GM21529 (cell line): Measurements from ENCODE around the gene CC2D2A.

ENCODE experiments used
- ATAC-seq: cut with Tn5 transposase; IDR thresholded peaks from one replicate; pipeline ENCODE4 v1.9.1; 2021; ENCODE audit not compliant: unreplicated experiment

CC2D2A gene

DNA sequence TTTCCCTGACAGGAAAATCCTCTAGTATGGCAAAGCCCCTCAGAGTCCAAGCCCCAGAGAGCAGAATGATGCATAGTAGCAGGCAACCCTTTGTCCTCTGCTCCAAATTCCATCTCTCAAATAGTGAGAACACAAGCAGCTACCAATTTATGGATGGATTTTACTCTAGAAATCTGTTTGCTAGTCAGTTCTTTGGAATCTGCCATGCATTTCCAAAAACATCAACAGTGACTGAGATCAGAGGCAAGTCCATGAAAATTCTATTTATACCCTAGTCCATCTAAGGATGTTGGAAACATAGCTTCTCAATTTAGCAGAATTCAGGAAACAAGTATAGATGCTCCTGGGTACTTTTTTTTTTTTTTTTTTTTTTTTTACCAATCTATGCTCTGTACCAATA lies 10.0 kb upstream of the CC2D2A start:
- no peak for ATAC-seq

DNA sequence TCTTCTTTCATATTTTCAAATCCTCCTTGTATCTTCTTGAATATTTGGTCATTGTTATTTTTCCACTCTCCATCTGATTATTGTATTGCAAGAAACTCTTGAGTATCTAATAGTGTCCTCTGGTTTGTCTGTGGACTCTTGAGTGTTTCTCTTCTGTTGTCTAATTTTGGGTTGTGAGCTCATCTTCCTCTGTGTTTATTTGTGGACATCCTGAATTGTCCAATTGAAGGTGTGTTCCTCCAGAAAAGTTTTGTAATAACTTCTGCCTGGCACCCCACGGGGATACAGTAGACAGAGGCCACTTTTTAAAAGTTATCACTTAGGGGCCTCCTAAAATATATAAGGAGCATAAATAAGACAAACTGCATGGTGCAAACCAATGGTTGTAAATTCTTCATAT lies 3.1 kb upstream of the CC2D2A start:
- no peak for ATAC-seq

DNA sequence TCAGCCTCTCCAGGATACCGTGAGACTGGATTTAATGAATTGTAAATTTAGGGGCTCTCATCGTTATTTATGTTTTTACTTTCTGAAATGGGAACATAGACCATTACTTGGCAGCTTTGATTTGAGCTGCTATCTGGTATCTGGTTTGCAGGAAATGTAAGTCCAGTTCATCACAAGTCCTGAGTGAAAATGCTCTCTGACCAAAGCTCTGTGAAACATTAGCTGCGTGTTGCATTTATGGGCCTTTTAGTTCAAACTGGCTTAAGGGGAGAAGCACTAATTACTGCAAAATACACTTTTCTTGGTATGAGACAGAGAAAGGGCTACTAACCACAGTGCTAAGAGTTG lies 420 bp downstream of the CC2D2A start:
- no peak for ATAC-seq

DNA sequence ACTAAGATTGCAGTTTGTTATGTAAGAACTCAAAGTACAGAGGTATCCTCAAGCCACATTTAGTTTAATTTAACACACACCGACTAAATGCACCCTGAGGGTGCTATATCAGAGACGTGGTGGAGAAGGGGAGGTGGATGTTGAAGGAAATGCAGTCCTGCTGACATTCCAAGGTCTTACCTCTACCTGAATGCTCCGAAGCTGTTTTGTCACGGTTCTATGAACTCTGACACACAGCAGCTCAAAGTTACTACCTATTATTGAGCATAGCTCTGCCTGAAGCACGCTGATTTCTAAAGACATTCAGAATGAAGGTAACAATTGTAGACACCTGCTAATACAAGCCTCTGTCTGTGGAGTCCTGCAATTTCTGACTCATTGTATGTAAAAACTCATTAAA lies 6.7 kb downstream of the CC2D2A start:
- no peak for ATAC-seq

DNA sequence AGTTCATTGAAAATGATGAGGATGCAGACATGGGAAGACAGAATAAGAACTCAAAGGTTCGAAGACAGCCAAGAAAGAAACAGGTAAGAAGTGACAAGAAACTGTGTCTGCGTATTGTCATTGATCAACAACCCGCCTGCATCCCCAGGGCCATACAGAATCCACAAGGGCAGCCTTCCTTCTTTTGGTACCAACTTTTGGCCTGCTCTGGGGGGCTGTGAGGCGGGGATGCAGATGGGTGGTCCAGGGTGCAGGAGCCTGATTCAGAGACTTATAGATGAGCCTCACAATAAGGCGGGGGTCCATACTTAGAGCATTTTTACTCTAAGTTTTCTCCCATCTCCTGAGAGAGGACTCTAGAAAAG lies 9.0 kb downstream of the CC2D2A start:
- ATAC-seq: no peak

DNA sequence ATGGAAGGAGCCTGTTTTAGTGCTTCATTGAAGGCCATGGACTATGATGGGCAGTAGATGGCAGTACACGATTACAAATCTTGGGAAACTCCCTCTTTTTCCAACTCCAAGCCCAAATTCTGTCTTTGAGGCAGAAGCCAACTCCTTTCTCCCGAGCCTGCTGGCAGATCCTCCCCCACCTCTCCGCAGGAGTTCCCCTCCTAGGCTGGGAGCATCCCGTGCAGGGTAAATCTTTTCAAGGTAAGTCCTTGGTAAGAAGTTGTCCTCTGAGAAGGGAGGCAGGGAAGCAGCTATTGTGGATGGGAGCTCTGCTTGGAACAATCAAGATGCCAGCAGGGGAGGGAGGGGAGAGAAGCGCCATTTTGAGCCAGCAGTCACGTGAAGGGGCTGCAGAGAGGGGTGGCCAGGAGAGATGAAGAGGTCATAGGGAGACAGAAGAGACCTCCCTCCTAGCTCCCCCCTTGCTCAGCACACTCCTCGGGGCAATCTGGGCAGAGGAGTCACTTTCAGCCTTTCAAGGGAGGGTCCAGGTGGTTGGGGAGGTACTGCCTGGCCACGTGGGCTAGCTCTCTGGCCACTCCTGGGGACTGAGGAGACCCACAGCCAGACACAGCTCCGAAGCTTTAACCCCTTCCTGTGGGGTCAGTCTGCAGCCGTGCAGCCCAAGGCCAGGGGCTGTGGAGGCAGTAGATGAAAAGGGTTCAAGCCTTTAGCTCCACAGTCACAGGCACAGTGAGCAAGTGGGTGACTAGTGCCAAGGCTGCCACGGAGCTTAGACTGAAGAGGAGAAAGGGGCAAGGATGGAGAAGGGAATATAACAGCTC lies 9.6 kb downstream of the CC2D2A start:
- ATAC-seq: no peak

DNA sequence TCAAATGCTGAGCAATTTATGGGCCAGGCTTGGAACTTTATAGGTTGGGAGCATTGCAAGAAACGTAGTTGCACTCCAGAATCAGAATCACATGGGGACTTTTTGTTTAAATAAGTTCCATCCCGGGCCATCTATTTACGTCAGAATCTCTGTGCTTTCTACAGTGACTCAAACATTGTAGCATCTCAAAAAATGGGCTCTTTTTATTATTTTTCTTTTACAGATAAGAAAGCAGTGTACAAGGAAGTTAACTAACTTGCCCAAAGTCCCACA lies 10.2 kb downstream of the CC2D2A start:
- no peak for ATAC-seq

DNA sequence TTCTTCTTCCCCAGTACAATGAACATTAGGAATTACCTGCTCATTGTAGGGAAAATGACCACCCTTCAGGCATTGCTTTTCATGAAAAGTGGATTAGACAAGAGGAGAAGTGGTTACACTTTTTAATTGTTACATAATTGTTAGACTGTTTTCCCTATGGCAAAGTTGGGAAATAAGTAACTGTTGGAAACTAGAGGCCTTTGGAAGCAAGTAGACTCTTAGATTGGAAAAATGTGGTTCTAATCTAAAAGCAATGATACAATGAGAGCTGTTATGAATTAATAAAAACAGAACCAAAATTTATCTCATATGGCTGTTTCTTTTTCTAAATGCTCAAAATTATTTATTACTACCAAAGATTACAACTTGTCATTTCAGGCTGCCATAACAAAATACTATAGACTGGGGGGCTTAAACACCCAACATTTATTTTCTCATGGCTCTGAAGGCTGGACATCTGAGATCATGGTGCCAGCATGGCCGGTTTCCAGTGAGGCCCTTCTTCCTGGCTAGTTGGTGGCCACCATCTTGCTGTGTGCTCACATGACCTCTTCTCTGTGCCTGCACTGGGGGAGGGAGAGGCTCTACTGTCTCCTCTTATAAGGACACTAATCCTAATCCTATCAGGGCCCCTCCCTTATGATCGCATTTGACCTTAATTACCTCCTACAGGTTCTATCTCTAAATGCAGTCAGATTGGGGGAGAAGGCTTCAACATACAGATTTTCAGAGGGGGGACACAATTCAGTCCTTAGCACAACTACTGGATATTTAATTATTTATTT lies 12.5 kb downstream of the CC2D2A start:
- no peak for ATAC-seq

DNA sequence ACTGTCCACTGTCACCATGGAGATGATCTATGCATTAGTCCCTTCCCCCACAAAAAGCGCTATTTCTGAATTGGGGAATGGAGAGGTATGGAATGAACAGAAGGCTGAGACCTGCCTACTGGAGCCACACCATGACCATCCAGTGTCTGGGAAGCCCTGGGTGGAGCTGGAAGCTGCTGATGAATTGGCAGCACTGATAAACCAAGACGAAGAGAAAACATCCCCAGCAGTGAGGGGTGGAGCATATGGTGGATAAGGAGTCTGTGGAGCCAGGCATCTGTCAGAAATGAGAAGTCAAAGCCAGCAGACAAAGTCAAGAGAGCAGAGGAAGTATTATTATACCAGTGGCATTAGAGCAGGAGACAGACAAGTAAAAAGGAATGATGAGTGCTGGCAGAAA lies 13.2 kb downstream of the CC2D2A start:
- no peak for ATAC-seq

DNA sequence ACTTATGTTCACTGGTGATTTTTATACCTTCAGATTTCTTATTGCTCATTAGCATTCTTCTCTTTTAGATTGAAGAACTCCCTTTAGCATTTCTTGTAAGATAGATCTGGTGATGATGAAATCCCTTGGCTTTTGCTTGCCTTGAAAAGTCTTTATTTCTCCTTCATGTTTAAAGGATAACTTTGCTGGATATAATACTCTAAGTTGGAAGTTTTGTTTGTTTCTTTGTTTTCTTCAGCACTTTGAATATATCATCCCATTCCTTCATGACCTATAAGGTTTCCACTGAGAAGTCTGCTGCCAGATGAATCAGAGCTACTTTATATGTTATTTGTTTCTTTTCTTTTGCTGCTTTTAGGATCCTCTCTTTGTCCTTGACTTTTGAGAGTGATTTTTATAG lies 18.5 kb downstream of the CC2D2A start:
- no peak for ATAC-seq

DNA sequence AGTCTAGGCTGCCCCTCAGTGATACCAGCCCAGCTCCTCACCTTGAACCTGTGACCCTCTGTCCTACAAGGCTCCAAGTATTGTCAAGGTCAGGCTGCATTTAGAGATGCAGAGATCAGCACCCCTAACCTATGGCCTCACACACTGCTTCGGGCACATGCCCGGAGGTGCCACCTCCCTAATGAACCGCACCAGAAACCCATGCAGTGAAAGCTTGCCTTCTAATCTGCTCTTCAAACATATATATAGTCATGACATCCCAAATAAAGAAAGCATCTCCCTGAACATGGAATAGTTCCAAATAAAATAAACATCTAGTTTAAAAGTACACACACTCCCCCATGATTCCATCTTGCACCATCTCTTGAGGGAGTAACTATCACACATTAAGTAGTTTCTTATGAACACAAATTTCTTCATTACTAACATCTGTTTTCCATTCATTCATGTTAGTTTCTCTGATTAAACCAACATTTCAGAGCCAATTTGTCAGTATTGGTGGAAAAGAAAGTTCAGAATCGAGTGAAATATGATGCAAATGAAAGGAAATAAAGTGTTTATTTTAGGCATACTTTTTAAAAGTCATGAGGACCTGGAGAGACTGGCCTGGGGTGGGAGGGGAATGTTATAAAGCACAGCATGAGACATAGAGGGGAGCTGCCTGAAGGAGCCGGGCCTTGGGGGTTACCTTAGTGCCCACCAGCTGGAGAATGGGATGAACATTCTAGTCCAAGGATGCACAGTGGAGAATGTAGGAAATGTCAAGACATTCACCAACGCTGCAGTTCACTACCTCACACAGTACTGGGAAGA lies 19.2 kb downstream of the CC2D2A start:
- no peak for ATAC-seq

DNA sequence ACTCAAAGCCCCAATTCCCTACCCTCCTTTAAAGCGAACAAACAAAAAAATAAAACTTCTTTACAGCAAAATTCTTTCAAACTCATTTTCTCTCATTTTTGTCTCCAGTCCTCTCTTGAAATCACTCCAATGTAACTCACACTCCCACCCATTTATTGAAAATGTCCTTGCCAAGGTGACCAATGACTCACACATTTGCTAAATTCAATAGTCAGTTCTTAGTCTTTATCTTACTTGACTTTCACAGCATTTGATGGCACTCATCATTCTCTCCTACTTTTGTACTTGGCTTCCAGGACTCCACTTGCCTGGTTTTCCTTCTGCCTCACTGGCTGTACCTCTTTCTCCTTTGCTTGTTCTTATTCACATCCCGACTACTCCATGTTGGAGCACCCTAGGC lies 19.9 kb downstream of the CC2D2A start:
- ATAC-seq: no peak

DNA sequence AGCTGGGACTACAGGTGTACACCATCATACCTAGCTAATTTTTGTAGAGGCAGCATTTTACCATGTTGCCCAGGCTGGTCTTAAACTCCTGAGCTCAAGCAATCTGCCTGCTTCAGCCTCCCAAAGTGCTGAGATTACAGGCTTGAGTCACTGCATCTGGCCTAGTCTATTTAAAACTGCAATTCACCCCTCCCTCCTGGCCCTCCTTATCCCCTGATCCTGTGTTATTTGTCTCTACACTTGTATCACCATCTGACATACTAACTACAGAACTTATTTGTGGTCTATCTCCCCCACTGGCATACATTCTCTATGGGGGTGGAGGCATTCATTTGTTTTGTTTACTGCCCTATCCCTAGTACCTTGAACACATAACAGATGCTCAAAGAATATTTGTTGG lies 23.7 kb downstream of the CC2D2A start:
- no peak for ATAC-seq

DNA sequence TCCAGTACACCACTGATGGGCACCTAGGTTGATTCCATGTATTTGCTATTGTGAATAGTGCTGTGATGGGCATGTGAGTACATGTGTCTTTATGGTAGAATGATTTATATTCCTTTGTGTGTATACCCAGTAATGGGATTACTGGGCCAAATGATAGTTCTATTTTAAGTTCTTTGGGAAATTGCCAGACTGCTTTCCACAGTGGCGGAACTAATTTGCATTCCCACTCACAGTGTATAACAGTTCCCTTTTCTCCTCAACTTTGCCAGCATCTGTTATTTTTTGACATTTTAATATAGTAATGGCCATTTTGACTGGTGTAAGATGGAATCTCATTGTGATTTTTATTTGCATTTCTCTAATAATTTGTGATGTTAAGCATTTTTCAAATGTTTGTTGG lies 25.9 kb downstream of the CC2D2A start:
- no peak for ATAC-seq

DNA sequence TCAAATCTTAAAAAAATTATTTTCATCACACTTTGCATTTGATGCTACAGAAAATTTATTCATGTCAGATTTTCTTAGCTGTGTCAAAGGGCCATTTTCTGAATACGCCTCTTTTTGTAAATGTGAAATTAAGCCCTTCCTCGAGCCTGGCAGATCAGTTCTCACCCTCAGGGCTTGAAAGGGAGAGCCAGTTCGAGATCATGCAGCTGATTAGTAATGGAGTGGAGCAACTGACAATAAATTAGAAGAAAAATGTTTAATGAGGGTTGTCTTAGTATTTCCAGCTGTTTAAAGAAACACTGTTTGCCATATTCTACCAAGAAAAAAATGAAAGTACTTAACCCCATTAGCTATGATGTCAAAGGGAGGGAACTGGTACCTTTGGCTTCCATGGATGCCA lies 28.7 kb downstream of the CC2D2A start:
- ATAC-seq: no peak

DNA sequence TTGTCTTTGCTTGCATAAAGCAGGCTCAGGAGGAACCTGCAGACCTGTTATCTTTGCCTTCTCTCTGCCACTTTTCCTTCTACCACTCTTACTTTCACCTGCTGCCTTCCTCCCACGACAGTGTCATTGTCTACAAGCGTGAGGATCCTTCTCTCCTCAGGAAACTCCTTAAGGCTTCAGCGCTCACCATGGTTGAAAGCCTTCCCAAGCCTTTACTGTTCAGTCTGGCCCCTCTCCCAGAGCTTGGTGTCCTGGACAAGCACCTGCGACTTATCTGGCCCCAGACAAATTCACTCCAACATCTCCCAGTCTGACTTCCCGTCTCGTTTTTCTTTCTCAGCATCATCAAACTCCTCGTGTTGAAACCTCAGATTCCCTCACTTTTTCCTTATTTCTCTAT lies 31.0 kb downstream of the CC2D2A start:
- ATAC-seq: no peak

DNA sequence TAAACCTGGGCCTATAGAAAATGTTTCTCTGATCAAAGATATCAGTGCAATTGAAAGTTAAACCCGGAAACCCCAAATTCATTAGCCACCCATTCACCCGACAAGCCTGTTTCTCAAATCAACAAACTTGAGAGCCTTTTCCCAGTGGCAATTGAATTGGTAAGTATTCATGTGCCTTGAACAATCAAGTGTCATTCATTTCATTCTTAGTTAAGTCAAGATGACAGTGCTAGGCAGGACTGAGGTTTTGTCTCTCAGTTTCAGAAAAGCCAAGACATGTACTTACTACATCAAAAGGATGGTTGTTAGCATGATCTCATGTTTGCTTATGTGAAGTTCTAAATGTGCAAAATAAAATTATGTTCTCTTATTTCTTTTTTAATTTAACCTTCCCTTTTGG lies 32.3 kb downstream of the CC2D2A start:
- ATAC-seq: no peak

DNA sequence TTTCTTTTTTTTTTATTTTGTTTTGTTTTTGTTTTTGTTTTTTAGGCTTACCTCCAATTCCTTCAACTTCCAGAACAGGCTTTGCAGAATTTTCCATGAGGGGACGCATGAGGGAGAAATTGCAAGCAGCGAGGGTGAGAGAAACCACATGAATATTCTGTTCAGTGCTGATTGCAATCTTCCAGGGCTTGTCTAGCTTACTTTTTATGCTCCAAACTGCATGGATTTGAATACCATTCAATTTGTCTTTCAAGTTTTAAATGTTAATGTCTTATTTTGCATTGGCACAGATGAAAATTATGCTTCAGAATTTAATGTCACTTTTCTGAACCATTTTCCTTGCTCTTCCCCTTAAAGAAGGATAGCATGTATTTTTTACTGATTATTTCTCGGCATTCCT lies 32.7 kb downstream of the CC2D2A start:
- no peak for ATAC-seq

DNA sequence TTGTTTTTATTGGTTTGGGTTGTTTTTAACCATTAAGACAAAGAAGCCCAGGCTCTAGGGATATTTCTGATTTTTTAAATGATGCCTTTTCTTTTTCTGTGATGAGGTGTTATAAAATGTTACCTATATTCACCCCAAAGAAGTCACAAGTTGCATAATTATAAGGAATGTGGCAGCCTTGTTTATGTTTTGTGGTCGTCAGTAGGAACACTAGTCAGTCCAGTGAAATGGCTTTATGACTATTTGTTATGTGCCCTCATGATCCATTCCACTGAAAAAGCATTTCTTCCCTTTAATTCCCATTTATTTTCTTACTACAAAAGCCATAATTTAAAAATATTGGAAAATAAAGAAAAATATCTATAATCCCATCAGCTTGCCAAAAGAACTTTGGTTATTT lies 34.4 kb downstream of the CC2D2A start:
- ATAC-seq: no peak

DNA sequence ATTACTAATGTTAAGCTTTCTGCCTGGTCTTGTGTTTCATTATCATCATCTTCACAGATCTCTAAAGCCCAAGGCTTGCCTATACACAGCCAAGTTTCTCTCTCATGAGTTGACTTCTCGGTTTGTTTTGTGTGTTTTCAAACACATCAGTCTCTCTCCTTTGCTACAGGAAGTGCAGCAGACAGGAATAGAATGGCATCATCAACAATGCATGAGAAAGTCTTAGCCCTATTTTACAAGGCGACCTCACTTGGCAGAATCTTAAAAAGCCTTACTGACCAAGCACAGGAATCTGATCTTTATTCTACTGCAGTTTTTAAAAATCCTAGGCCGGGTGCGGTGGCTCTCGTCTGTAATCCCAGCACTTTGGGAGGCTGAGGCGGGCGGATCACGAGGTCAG lies 36.8 kb downstream of the CC2D2A start:
- no peak for ATAC-seq

DNA sequence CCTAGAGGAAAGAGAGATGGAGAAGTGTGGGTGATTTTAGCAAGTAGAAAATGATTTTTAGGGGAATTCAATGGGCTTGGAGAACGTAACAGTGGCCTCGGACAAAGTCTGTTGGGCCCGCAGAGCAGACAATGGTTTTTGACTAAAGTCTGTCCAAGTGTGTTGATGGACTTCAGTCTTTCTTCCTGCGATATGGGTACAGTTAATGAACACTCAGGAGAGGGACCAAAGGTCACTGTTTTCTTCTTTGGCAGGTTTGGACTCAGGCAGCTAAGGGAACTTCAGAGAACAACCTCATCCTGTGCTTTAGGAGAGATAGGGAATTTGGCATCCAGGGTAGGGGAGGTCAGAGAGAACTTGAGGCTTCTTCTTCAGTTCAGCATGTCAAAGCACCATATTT lies 38.0 kb downstream of the CC2D2A start:
- no peak for ATAC-seq

DNA sequence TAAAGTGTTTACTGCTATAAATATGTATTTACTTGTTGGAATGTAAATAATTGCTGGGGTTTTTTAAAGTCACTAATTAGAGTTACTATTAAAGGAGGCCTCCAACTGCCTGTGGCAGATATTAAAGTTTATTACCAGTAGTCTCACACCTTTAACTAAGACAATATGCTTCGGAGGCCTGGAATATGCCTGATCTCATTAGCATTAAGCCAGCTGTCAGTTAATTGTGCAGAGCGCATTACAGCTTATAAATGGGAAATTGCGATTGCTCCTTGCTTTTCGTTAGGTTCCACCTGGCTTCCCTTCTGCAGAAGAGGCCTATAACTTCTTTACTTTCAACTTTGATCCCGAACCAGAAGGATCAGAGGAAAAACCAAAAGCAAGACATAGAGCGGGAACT lies 41.3 kb downstream of the CC2D2A start:
- no peak for ATAC-seq
